ENCODE measurements around the gene HDAC11.

HDAC11 gene

DNA sequence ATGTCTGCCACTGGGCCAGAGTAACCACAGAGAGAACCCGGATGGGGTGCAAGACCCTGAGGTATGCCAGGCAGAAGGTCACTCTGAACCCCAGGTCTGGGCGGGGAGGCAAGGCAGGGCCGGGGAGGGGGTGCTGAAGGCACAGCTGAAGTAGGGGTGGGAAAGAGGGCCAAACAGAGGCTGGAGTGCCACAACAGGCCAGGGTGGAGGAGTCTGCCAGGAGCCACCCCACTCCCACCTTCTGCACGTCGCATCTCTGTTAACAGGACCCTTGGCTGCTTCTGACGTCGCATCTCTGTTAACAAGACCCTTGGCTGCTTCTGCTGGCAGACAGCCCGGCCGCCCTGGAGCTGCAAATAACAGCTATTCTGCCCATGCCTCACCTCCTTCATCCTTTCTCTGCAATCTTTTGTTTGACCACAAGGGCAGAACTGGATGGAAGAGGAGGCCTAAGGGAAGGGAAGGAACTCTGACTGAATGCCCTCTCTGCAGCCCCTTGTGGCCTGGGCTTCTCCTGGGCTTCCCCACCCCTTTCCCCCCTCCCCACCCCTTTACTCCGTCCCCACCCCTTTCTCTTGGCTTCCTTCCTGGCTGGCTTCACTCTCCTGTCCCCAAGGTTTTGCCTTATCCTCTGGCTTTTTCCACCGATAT lies 48.2 kb downstream of the HDAC11 start:
- no peak for DNase-seq

DNA sequence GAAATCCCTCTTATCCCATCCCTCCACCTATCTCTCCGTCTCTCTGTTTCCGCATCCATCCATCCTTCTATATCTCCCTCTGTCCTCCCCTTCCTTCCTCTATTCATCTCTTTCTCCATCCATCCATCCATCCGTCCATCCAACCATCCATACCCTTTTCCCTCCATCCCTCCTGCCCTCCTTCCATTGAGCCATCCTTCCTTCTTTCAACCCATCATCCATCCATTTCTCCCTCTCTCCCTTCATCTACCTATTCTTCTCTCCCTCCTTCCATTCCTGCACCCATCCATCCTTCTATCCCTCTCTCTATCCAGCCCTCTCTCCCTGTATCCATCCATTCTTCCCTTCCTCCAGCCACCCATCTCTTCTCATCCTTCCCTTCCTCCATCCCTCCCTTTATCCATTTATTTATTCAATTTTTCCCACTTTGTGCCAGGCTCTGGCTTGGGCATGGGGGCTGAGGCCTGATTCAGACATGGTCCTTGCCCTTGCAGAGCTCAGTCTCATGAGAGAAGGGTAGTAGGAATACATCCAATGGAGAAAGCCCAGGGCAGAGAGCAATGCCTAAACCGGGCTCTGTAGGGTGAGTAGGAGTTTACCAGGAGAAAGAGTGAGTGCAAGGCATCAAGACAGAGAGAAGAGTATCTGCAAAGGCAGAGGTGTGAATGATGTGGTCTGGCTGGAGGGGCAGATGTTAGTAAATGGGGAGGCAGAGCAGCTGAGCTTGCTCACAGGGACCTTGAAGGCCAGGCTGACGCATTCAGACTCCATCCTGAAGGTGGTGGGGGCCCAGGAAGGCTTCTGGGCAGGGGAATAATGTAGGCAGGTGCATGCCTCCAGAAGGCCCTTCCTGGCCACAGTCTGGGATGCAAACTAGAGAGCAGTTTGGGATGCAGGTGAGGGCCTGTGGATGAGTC lies 49.3 kb downstream of the HDAC11 start:
- no peak for DNase-seq

DNA sequence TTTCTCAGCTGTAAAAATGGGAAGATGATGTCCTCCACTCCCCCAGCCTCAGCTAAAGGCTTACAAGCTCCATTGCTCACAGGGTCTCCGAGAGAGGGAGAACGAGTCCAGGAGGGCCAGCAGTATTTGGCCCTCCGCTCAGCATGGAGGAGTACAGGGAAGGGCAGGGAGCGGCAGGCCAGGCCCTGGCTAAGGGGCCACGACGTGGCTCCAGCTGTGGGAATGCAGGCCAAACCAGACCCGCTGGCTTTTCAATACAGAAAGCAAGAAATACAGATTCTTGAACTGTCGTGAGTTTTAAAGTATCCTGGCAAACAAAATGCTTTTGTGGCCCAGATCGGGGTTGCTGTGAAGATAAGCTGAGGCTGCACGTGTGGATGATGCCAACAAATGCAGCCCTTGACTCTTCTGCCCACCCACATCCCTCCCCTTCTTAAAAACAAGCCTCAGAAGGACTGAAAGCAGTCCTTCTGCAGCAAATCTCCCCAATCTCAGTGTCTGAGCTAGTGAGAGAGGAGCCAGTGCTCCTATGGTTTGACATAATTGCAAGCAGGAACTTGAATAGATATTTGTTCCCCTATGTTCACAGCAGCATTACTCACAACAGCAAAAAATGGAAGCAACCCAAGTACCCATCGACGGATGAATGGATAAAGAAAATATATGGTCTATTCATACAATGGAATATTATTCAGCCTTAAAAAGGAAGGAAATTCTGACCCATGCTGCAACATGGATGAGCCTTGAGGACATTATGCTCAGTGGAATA lies 50.3 kb downstream of the HDAC11 start:
- DNase-seq, result no peak

DNA sequence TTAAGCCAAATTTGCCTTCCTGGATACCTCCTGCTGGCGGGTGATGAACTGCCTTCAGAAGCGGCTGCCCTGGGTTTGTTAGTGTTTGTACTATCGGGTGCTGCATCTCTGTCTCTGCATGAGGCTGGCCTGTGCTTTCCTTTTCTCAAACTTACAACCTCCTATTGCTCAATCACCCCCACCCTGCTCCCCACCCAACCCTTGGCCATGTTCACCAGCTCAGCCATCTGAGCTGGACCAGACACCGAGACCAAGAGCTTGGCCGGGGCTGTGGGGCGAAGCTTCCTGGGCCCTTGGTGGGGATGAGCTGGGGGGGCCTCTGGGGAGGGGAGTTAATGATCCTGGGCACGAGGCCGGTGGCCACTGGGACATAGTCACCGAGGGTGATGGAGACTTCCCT lies 52.0 kb downstream of the HDAC11 start:
- no peak for DNase-seq

DNA sequence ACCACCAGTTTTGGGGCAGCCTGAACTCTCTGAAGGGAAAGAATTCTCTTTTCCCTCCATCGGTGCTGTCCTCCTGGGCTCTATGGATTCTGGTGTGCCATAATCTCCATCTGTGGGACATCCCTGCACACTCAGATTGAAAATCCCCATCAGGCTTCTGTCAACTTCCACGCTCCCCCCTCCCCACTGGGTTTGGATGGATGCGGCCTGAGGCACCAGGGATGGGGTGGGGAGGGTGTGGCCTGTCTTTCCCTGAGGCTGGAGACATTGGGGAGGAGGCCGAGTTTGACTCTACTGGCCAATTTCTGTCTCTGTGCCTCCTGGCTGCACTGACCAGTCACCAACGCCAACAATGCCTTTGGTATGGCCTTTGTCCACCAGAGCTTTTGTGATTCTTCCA lies 52.5 kb downstream of the HDAC11 start:
- DNase-seq, result no peak

DNA sequence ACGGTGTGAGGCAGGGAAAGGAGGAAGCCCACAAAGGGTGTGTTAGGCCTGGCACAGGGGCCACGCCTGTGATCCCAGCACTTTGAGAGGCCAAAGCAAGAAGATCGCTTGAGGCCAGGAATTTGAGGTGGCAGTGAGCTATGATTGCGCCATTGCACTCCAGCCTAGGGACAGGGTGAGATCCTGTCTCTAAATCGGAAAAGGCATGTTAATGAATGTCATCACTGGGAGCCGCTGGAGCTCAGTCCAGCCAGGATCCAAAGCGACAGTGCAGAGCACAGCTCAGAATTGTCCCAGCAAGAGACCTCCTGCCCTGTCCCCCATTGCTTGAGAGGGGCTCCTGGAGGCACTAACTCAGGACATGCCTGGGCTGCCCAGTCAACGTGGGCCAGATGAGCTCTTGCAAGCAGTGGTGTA lies 53.8 kb downstream of the HDAC11 start:
- DNase-seq, result no peak

DNA sequence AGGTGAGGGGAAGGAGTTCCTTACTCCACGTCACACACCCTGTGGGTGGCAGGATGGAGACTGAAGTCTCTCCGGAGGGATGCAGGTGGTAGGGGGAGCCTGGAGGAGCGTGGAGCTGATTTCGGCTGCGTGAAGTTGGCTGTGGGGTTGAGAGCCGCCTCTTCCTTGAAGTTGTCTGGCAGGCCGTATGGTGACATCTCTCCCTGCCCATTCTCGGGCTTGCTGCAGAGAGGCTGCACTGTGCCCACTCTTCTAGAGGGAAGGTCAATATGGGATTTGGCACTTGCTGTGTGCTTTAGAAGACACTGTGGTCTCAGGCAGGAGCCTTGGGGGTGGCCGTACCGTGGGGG lies 55.4 kb downstream of the HDAC11 start:
- DNase-seq, result no peak

DNA sequence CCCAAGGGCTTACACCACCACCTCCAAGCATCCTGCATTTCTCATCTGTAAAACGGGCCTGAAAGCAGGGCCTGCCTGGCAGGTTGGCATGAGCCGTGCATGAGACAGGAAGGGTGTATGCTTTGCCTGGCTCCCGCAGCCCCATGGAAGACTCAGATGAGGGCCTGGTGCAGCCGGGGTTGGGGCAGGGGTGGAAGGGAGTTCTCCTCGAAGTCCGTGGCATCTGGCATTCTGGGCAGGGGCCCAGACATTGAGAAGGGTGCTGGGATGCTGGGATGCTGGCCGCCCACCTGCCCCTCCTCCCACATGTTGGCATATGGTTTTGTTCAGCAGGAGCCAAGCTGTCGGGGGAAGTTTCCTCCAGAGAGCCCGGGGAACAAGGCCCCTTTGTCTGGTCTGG lies 55.8 kb downstream of the HDAC11 start:
- DNase-seq, result no peak

DNA sequence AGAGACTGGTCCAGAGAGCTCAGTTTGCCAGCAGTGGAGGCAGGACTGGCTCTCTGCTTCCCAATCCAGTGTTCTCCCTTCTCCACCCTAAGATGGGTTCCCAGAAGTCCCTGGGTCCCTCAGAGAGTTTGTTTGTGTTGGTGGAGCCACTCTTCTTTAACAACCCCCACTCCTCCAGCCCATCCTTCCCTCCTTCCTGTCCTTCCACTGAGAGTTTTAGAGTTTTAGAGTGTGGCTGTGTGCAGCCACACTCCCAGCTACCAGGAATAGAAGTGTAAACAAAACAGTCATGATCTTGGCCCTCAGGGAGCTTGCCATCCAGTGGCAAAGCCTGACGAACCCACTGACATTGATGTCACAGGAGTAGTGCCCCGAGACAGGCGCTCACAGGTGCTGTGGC lies 56.3 kb downstream of the HDAC11 start:
- no peak for DNase-seq

DNA sequence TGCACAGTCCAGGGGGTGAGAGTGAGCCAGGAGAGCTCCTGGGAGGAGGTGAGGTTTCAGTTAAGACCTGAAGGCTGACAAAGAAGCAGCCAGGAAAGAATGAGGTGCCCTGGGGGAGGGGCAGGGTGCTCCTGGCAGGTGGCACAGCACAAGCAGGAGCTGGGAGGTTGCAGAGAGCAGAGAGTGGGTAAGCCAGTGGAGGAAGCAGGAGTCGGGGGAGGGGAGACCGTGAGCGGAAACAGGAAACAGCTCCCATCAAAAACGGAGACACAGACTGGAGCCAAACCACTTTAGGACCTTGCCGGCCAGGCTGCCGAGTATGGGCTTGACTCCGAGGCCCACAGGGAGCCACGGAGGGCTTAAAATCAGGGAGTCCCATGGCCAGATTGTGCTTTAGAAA lies 56.7 kb downstream of the HDAC11 start:
- no peak for DNase-seq

DNA sequence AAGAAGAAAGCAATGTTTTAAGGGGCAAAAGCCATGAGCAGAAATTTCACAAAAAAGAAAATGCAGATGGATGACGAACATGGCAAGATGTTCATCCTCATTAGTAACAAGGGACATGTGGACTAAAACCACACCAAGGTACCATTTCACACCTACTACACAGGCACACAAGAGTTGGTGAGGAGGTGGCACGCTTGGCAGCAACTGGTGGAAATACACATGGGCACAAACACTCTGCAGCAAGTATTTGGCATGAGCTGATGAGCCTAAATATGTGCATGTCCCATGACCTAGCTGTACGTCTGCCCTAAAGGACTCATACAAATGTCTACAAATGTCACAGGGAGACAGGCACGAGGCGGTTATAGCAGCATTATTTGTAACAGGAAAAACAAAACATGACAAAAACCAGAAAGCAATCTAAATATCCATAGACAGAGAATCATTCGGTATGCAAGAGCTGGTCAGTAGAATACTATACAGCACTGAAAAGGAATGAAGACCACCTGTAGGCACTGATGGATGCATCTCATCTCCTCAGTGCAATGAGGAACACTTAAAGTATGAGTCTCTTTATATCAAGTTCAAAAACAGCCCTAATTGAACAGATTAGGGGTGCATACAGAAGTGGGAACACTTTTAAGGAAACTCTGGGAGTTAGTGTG lies 57.3 kb downstream of the HDAC11 start:
- DNase-seq, result no peak

DNA sequence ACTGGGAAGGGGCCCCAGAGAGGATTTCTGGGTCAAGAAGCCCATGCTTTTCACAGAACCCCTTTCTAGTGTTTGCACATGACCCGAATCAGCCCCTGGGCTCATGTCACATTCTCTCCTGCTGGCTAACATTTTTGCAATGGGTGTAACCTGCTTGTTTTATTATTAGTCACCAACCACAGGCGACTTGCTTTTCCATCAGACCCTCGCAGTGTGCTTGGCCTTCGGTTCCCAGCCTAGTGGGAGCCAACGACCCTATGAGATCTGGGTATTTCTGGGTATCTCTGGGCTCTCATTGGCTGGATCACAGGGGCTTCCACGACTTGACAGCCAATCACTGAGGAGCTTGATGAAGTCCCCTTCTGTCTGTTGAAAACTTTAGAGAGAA lies 57.8 kb downstream of the HDAC11 start:
- DNase-seq, result no peak

DNA sequence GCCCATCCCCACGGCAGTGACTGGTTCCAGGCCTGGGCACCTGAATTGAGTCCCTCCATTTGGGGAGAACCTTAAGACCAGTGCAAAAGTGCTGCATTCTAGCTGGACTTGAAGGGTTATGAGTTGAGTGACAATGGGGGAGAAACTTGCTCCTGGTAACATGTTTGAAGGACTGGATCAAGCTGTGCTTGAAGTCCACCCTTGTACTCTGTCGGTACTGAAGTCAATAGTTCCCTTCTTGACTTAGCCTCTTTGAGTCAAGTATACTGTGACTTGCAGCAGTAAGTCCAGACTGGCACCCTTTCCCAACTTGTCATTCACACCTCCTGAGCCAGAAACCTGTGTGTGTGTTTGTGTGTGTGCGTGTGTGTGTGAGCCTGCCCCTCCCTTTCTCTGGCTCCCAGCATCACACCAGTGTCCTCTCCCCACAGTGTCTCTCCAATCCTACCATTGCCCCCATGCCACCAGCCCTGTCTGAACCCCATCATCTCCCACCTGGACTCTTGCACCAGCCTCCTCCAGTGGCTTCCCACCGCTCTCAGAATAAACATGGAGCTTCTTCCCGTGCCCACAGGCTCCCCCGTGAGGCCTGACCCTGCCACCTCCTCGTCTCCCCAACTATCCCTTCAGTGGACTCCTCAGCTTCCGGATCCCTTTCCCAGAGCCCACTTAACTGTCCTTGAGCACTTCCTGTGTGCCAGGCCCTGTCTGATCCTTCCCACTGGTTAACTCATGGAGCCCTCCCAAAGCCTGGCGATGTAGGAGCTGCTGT lies 58.6 kb downstream of the HDAC11 start:
- DNase-seq, result no peak

DNA sequence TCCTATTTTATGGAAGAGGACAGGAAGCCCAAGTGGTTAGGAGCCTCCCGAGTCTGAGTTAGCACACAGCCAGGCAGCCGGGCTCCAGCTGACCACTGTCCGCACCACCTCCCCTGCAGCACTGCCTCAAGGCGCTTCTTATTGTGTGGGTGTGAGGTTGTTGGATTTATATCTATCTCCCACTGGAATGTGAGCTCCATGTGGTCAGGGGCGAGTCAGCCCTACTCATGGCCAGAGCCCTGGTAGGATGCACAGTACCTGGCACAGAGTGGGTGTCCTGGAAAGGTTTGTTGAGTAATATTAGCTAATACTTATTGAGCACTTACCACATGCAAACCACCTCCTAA lies 59.2 kb downstream of the HDAC11 start:
- no peak for DNase-seq

DNA sequence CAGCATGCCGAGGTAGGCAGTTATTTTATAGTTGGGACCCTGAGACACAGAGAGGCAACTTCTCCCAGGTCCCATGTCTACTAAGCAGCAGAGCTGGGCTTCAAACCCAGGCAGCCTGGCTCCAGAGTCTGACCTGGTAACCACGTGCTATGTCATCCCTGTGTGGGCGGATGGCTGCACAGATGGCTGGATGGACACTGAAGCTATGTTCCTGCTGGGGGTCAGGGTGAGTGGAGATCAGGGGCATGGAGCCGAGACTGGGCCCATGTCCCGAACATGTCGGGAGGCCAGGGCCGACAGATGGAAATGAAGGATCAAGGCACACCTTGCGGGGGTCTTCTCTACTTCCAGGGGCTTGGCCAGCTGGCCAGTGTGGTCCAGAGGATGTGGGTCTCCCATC lies 59.6 kb downstream of the HDAC11 start:
- DNase-seq, result no peak

DNA sequence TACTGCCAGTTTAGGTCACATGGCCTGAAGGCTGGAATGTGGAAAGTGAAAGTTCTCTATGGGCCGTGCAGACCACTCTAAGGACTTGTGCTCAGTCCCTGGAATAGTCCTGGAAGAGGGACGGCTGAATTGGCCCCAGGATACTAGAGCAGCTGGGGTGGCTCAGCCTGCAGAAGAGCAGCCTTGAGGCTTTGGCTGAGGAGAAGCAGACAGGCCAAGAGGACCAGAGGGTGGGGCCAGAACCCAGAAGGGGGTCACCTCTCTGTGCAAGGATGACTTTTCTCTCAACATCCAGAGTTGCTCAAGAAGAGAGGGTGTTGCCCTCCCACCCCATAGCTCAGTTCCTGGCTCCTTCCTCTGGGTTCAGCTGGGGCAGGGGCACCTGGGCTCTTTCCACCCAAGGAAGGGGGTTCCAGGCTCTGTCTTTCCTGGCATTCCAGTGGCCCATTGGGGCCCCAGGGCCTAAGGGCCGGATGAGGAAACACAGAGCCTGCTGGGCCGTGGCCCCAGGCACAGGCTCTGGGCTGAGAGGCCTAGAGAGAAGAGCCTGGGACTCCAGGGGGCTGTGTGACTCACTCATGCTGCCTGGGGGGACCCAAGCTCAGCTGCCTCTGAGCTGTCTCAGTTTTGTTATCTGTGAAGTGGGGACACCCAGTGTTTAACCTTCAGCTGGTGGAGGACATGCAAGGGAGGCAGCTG lies 60.3 kb downstream of the HDAC11 start:
- no peak for DNase-seq

DNA sequence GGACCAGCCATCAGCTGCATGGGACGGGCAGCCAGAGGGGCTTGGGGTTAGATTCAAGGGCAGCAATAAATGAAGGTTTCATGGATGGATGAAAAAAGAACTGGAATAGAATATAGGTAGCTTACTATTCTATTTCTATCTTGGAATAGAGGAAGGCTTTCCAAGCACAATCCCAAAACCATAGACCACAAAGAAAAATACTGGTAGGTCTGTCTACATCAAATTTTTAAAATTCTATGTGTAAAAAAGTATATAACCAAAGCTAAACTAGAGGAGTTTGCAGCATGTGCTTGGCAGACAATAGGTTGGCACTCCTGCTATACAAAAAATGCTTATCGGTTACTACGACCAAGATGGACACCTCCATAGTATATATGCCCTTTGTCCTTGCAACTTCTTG lies 61.6 kb downstream of the HDAC11 start:
- no peak for DNase-seq

DNA sequence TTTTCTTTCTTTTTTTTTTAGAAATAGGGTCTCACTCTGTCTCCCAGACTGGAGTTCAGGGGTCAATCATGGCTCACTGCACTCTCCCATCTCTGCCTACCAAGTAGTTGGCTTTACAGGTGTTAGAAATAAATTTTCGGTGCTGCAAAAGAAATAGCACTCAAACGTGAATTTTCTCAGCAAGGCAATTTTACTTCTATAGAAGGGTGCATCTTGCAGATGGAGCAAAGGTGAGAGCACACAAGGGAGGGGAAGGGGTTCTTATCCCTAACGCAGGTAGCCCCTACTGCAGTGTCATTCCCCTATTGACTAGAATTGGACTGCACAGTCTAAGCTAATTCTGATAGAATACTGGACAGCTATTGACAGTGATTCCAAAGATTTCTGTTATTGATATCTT lies 62.0 kb downstream of the HDAC11 start:
- DNase-seq, result no peak

DNA sequence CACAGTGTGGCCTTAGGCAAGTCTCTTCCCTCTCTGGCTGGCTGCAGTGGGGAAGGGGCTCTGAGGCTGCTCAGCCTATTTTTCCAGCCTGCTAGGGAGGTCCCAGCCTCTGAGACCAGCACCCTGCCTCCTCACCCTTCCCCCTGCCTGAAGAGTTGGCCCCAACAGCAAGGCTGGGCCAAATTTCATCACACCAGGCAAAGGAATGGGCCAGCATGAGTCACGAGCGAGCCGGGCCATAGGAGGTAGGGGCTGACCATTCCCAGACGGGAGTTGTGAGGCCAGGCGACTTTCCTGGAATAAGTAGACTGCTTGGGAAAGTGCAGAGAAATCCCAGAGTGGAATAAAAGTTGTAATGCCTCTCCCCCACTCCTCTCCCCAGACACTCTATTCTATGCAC lies 63.1 kb downstream of the HDAC11 start:
- DNase-seq, result no peak

DNA sequence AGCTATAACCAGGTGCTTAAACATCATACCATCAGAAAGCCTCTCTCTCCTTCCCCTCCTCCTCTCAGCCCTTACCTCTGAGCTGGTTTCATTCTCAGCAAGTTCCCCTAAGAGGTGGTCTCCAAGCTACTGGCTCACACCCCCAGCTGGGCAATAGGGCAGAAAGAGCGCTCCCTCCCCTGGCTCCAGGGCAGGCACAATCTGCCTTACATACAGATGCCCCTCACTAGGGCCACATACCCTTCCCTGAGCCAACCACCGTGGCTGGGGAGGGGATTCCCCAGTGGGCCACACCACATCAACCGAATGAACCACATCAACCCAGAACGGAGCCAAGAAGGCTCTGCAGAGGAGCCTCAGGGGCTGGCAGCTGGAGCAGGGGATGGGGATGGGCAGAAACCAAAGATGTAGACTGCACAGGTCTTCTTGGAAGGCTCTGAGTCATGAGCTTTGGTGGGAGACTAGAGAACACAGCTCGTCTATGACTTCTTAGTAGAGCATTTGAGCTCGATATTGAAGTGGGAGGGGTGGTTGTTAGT lies 64.3 kb downstream of the HDAC11 start:
- DNase-seq, result no peak

DNA sequence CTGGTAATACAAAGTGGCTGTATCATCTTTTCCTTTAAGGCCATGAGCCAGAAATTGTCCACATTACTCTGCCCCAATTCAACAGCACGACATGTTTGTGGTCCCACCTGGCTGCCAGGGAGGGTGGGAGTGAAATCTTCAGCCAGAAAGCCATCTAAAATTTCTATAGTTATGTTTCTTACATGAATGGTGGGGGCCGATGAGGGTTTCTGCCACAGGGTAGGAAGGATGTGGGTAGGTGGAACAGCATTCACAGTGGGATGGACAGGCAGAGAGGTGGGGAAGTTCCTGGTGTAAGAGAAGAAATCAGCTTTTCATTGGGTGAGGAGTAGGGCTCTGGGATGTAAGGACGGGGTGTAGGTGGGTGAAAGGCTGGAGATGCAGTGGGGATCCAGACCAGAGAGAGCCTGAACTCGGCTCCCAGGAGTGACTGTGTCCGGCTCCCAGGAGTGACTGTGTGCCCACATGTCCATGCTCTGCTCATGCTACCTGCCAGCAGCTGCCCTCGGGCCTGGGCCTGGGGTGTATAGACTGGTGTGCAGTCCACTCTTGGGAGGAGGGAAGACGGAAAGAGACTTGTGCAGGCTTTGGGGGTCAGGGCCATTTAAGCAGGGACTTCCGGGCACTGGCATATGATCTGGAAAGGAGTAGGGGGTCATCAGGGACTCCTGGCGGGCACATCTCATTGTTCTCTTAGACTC lies 65.0 kb downstream of the HDAC11 start:
- DNase-seq, result no peak
